AG04449 (cell line): ENCODE results near the gene FRAS1.

ENCODE experiments used
- CTCF ChIA-PET: fragments of 350-600 bp; formaldehyde crosslinking; extraction: SDS; loops from one replicate; lab custom pipeline; 2021; ENCODE audit warnings: antibody characterized with exemption; lab: Yijun Ruan, JAX
- POLR2A ChIA-PET: fragments of 400-600, 350-600 bp; formaldehyde crosslinking; extraction: SDS; loops from one replicate; lab custom pipeline; 2020; ENCODE audit warnings: antibody characterized with exemption, inconsistent platforms; lab: Yijun Ruan, JAX
- DNase-seq: peaks from one replicate; pipeline ENCODE4 v3.0.0-alpha.2; 2010; ENCODE audit warnings: low read depth, low spot score
- H3K4me3 ChIP-seq: 2 replicates; pipeline ENCODE4 v1.5.1; 2011; ENCODE audit warnings: low read depth, mild to moderate bottlenecking, control low read depth, low read length
- CTCF ChIP-seq: IDR thresholded peaks from one replicate; pipeline ENCODE4 v1.5.1; 2011; ENCODE audit warnings: mild to moderate bottlenecking, moderate library complexity, low read length, control low read depth, inconsistent platforms; ENCODE audit not compliant: insufficient read depth; ENCODE audit errors: missing control alignments

FRAS1 gene

GRCh38 chr4:78361621-78362120 is 304.5 kb downstream of the FRAS1 start:
- TF ChIP-seq CTCF = no peak
- no peak overlapping the region for H3K4me3 ChIP-seq
- ChIA-PET CTCF (no interaction called here), POLR2A (no interaction called here)
- no peak for DNase-seq

GRCh38 chr4:78362310-78362709 is 305.2 kb downstream of the FRAS1 start:
- CTCF ChIA-PET = no interaction called here

GRCh38 chr4:78363031-78363570 is 306.0 kb downstream of the FRAS1 start:
- POLR2A ChIA-PET = no interaction called here
- H3K4me3 ChIP-seq = no peak overlapping the region
- CTCF ChIA-PET = no interaction called here
- no peak for TF ChIP-seq CTCF
- DNase-seq = no peak

More at GRCh38 chr4:78362310-78362709, 305.2 kb downstream of the FRAS1 start:
- POLR2A ChIA-PET = no interaction called here
- no peak for DNase-seq
- H3K4me3 ChIP-seq = no peak overlapping the region
- TF ChIP-seq CTCF = no peak

- TF ChIP-seq CTCF = no peak
- ChIA-PET POLR2A (no interaction called here), CTCF (no interaction called here)
- no peak for DNase-seq
- no peak overlapping the region for H3K4me3 ChIP-seq
These were observed 312.6 kb downstream of the FRAS1 start for GRCh38 chr4:78369679-78370078.

- no peak for TF ChIP-seq CTCF
- no peak for DNase-seq
- H3K4me3 ChIP-seq = no peak overlapping the region
- ChIA-PET CTCF (no interaction called here), POLR2A (no interaction called here)
These were observed 313.7 kb downstream of the FRAS1 start for GRCh38 chr4:78370631-78371372.

GRCh38 chr4:78372355-78372988 is 315.3 kb downstream of the FRAS1 start:
- CTCF ChIA-PET = no interaction called here
- no peak for TF ChIP-seq CTCF
- no peak for DNase-seq
- POLR2A ChIA-PET = no interaction called here
- H3K4me3 ChIP-seq = no peak overlapping the region
